Stimulated activated CD4-positive, alpha-beta T cell treated with anti-CD3 and anti-CD28 coated beads, Interleukin-1b, Interleukin-23, amount 100 ng/mL, for 1 hour (primary cell): ENCODE data around the gene TSPAN12.
"Not testable (repeated sequence)": the region's sequence is repeated elsewhere in the genome, so short reads cannot be mapped to it uniquely, and the experiment has no call there.

Experiments used
- DNase-seq, 2 donors: peaks; one replicate each; pipeline ENCODE4 v3.0.0-alpha.2; 2020; ENCODE audit warnings: low read depth in 2 of 2

TSPAN12 gene

GRCh38 chr7:120857588-120858573, at the start of gene TSPAN12:
TSPAN12 (minus strand) TSS chr7:120858144; CDS start chr7:120856763, 1,381 bp downstream.
- no peak for DNase-seq

- DNase-seq: no peak
Measured at GRCh38 chr7:120898715-120899499, 41.0 kb upstream of the TSPAN12 start.

GRCh38 chr7:120895253-120895652, 37.3 kb upstream of the TSPAN12 start:
- not testable (repeated sequence) for DNase-seq

- DNase-seq: not testable (repeated sequence)
Measured at GRCh38 chr7:120885602-120886001, 27.7 kb upstream of the TSPAN12 start.

GRCh38 chr7:120877701-120878100, 19.8 kb upstream of the TSPAN12 start:
- DNase-seq: no peak

- no peak for DNase-seq
Measured at GRCh38 chr7:120876922-120877321, 19.0 kb upstream of the TSPAN12 start.

GRCh38 chr7:120874722-120875121, 16.8 kb upstream of the TSPAN12 start:
- no peak for DNase-seq

- DNase-seq: no peak
Measured at GRCh38 chr7:120874016-120874415, 16.1 kb upstream of the TSPAN12 start.

- DNase-seq: no peak
Measured at GRCh38 chr7:120873401-120873800, 15.5 kb upstream of the TSPAN12 start.

- DNase-seq: no peak
Measured at GRCh38 chr7:120869700-120870099, 11.8 kb upstream of the TSPAN12 start.

- no peak for DNase-seq
Measured at GRCh38 chr7:120867932-120868331, 10.0 kb upstream of the TSPAN12 start.

GRCh38 chr7:120865191-120865981, 7.4 kb upstream of the TSPAN12 start:
- DNase-seq: no peak

GRCh38 chr7:120864141-120864900, 6.4 kb upstream of the TSPAN12 start:
- DNase-seq: no peak

GRCh38 chr7:120862987-120863590, 5.1 kb upstream of the TSPAN12 start:
- DNase-seq: no peak

- DNase-seq: no peak
Measured at GRCh38 chr7:120860156-120860555, 2.2 kb upstream of the TSPAN12 start.

GRCh38 chr7:120859459-120859858, 1.5 kb upstream of the TSPAN12 start:
- DNase-seq: no peak

- DNase-seq: no peak
Measured at GRCh38 chr7:120856621-120857352, 1.2 kb downstream of the TSPAN12 start.

- DNase-seq: no peak
Measured at GRCh38 chr7:120856198-120856597, 1.7 kb downstream of the TSPAN12 start.

GRCh38 chr7:120852700-120853099, 5.2 kb downstream of the TSPAN12 start:
- DNase-seq: no peak

- DNase-seq: no peak
Measured at GRCh38 chr7:120843109-120843508, 14.8 kb downstream of the TSPAN12 start.
